K562 (cell line): ENCODE results near the gene CSMD2. TPM values are rescaled to one million over a fixed set of nuclear protein-coding genes. Genes with fewer than 3 reads are reported as not detected.

ENCODE experiments used
- ATAC-seq: fragments of 200-7000 bp; cut with Tn5 transposase; 3 replicates; pipeline ENCODE4 v1.9.1; 2020; ENCODE audit warnings: moderate library complexity
- BruUV-seq: library from RNA; stranded (reverse); fragments of 400-500 nt; replicated peaks from 2 replicates; lab custom pipeline; 2021; lab: Mats Ljungman, UMichigan
- CTCF ChIA-PET: fragments of 300-600 bp; formaldehyde crosslinking; extraction: SDS; loops from one replicate; lab custom pipeline; 2021; ENCODE audit warnings: low intra/inter-chr PET ratio; lab: Yijun Ruan, JAX
- POLR2A ChIA-PET: fragments of 300-600, 350-650 bp; sonication (Branson Sonifier 250); formaldehyde crosslinking; extraction: SDS; loops from one replicate; lab custom pipeline; 2021; ENCODE audit warnings: antibody characterized with exemption, inconsistent platforms; lab: Yijun Ruan, JAX
- DNase-seq, 4 experiments: peaks; one replicate each; pipeline versions ENCODE4 v3.0.0 to v3.0.0-alpha.2; 2011 to 2018; ENCODE audit warnings: low spot score in 3 of 4, mixed read lengths in 3 of 4; ENCODE audit errors: extremely low read depth in 1 of 4
- FAIRE-seq: peaks from 2 replicates; lab custom pipeline; 2011; peaks lifted over from hg19 to GRCh38; lab: Jason Lieb, UNC
- H2AFZ ChIP-seq: 2 replicates; pipeline ENCODE4 v1.6.0; 2011; ENCODE audit warnings: low read depth, low read length, control low read depth, inconsistent platforms
- H3K27ac ChIP-seq: fragments of 200-600 bp; 3 replicates; pipeline ENCODE4 v1.8.0; 2011; ENCODE audit warnings: low read depth, mild to moderate bottlenecking, control low read depth, inconsistent platforms, low read length, moderate library complexity, mixed read lengths; ENCODE audit errors: extremely low read depth
- H3K27me3 ChIP-seq, 2 experiments: fragments of 300-600 bp in 1 of 2; 2 replicates in 1 of 2; 3 replicates in 1 of 2; pipeline versions ENCODE4 v1.6.0 to v1.8.0; 2011; ENCODE audit warnings: inconsistent platforms in 2 of 2, low read length in 2 of 2, mild to moderate bottlenecking in 1 of 2, mixed read lengths in 1 of 2, moderate library complexity in 1 of 2; ENCODE audit not compliant: control insufficient read depth in 2 of 2, insufficient read depth in 2 of 2
- H3K36me3 ChIP-seq: fragments of 300-600 bp; 3 replicates; pipeline ENCODE4 v1.8.0; 2011; ENCODE audit warnings: mild to moderate bottlenecking, low read length, inconsistent platforms; ENCODE audit not compliant: control insufficient read depth, insufficient read depth
- H3K4me1 ChIP-seq, 2 experiments: fragments of 200-600 bp in 1 of 2; replicated peaks in 1 of 2; 2 replicates in 1 of 2; 3 replicates in 1 of 2; pipeline versions ENCODE4 v1.5.1 to v1.8.0; 2011; ENCODE audit warnings: inconsistent platforms in 2 of 2, low read length in 2 of 2, mild to moderate bottlenecking in 1 of 2, mixed read lengths in 1 of 2, moderate library complexity in 1 of 2; ENCODE audit not compliant: control insufficient read depth in 2 of 2, insufficient read depth in 2 of 2
- H3K4me2 ChIP-seq: 2 replicates; pipeline ENCODE4 v1.6.1; 2011; ENCODE audit warnings: low read length, control low read depth, inconsistent platforms, mixed read lengths; ENCODE audit not compliant: insufficient read depth
- H3K4me3 ChIP-seq: fragments of 200-600 bp; sonication (generic), shearing (Covaris generic); 2 replicates; pipeline ENCODE4 v1.5.1; 2016; ENCODE audit warnings: control low read depth, inconsistent platforms
- H3K79me2 ChIP-seq: fragments of 200-600 bp; 3 replicates; pipeline ENCODE4 v1.8.0; 2011; ENCODE audit warnings: low read length, inconsistent platforms; ENCODE audit not compliant: control insufficient read depth, insufficient read depth
- H3K9ac ChIP-seq, 2 experiments: 2 replicates each; pipeline versions ENCODE4 v1.6.0 to v1.6.1; 2011; ENCODE audit warnings: low read depth in 2 of 2, low read length in 2 of 2, control low read depth in 1 of 2, inconsistent platforms in 1 of 2, mild to moderate bottlenecking in 1 of 2, mixed read lengths in 1 of 2; ENCODE audit not compliant: insufficient read depth in 1 of 2
- H3K9me1 ChIP-seq: one replicate; pipeline ENCODE4 v1.6.0; 2011; ENCODE audit warnings: inconsistent platforms, mild to moderate bottlenecking, low read length, moderate library complexity; ENCODE audit not compliant: control insufficient read depth, insufficient read depth
- H3K9me3 ChIP-seq: replicated peaks from 2 replicates; pipeline ENCODE4 v1.5.1; 2011; ENCODE audit warnings: low read depth, low read length, inconsistent platforms; ENCODE audit not compliant: control insufficient read depth, insufficient read depth
- H4K20me1 ChIP-seq: replicated peaks from 2 replicates; pipeline ENCODE4 v1.6.1; 2011; ENCODE audit warnings: low read length, inconsistent platforms, mixed read lengths; ENCODE audit not compliant: control insufficient read depth, insufficient read depth
- JUND ChIP-seq, 2 experiments: IDR thresholded peaks; 2 replicates in 1 of 2; 3 replicates in 1 of 2; pipeline ENCODE4 v1.6.1; 2011; ENCODE audit warnings: borderline replicate concordance in 2 of 2, low read depth in 2 of 2, low read length in 2 of 2, improper control_type of control experiment in 1 of 2, missing biosample characterization in 1 of 2, missing genetic modification characterization in 1 of 2, missing genetic modification reagents in 1 of 2
- NFIX ChIP-seq: fragments of 250-450 bp; sonication (Bioruptor Pico); IDR thresholded peaks from 2 replicates; pipeline ENCODE4 v1.4.0; 2020; ENCODE audit warnings: low read depth, mild to moderate bottlenecking, moderate library complexity
- RFX1 ChIP-seq: fragments of 450-650 bp; IDR thresholded peaks from 2 replicates; pipeline ENCODE4 v1.6.1; 2016; ENCODE audit warnings: mild to moderate bottlenecking, moderate library complexity
- ZNF217 ChIP-seq: sonication (generic); formaldehyde crosslinking; IDR thresholded peaks from 2 replicates; pipeline ENCODE4 v1.8.0; 2022; ENCODE audit warnings: mild to moderate bottlenecking, missing genetic modification reagents
- WGBS: fragments of 100-300 bp; shearing (Covaris generic); methylation state at CpG from one replicate; pipeline ENCODE4 v1.1.6; 2016; ENCODE audit warnings: low coverage, mixed read lengths; ENCODE audit not compliant: insufficient coverage; ENCODE audit errors: missing lambda C conversion rate; 5-methylcytosine and 5-hydroxymethylcytosine counted together
- in situ Hi-C: fragments of 300-500 bp; cut with MboI; formaldehyde crosslinking; loops from 4 replicates; pipeline ENCODE4 v1.15.0; 2018; ENCODE audit warnings: inconsistent platforms, mixed read lengths
- intact Hi-C: fragments of 100-400 bp; cut with micrococcal nuclease; formaldehyde crosslinking; loops from 2 replicates; pipeline ENCODE4 v1.14.2; 2022
- polyA plus RNA-seq, 8 experiments: library from polyadenylated mRNA; depleted of rRNA in 4 of 8; stranded (reverse) in 5 of 8; unstranded in 3 of 8; fragments of >200 nt; fragmentation: Nextera tagmentation in 2 of 8; fragmentation: Illumina TruSeq in 1 of 8; extraction: Ambion mirVana in 2 of 8; extraction: Trizol in 1 of 8; gene quantifications; 2 replicates each; pipeline versions ENCODE4 v1.2.1 to v1.2.3, GENCODE V29; 2011 to 2014; ENCODE audit warnings: inconsistent platforms in 1 of 8, missing spikeins in 1 of 8
- total RNA-seq, 7 experiments: library from RNA; depleted of rRNA in 6 of 7; stranded (reverse); fragments of >200 nt in 6 of 7; fragmentation: Illumina TruSeq in 2 of 7; extraction: Trizol in 2 of 7; gene quantifications; 2 replicates each; pipeline versions ENCODE4 v1.2.1 to v1.2.3, GENCODE V29; 2011 to 2021; ENCODE audit warnings: low replicate concordance in 1 of 7
- TF ChIP-seq, protein P1 (sequence below): fragments of 450-650 bp; IDR thresholded peaks from 2 replicates; pipeline ENCODE4 v1.6.1; 2016; ENCODE audit warnings: mild to moderate bottlenecking, moderate library complexity
- TF ChIP-seq, protein P2 (sequence below): fragments of 450-650 bp; IDR thresholded peaks from 2 replicates; pipeline ENCODE4 v1.6.1; 2018; ENCODE audit not compliant: partially characterized antibody

Gene CSMD2
- total and polyA plus RNA-seq, 9 of the 15 experiments (the other 6 are each of a cell fraction or from before 2014, with no cell fraction given) = not detected

- H4K20me1 ChIP-seq = no peaks in the 10 kb centered on the region
- ChIA-PET CTCF (no interaction called here), POLR2A (no interaction called here)
- no peak for FAIRE-seq
- H3K9ac ChIP-seq = no peak overlapping the region
- H3K4me1 ChIP-seq = no peaks in the 10 kb centered on the region
- H3K4me3 ChIP-seq = no peak overlapping the region
- H3K27ac ChIP-seq = no peak overlapping the region
- H3K27me3 ChIP-seq = no peaks in the 10 kb centered on the region
- intact Hi-C loops (no loop called here), in situ Hi-C loops (no loop called here)
- no peak overlapping the region for H3K4me2 ChIP-seq
- DNase-seq = no peak
- H3K36me3 ChIP-seq = no peaks in the 10 kb centered on the region
- ATAC-seq = no peak
- no TSS peak for BruUV-seq
- H2AFZ ChIP-seq = no peak overlapping the region
- no peaks in the 10 kb centered on the region for H3K79me2 ChIP-seq
- H3K9me3 ChIP-seq = no peaks in the 10 kb centered on the region; the same call in 1 of the 2 replicates
- WGBS = 0% methylated on average over 5 of the region's 5 CpGs
- no peaks in the 10 kb centered on the region for H3K9me1 ChIP-seq
- TF ChIP-seq ZNF217 (no peak), NFIX (no peak), JUND (IDR thresholded peaks at IDR 0.05; ENCODE audit: borderline replicate concordance, low read depth, low read length) (no peak), JUND (tag; IDR thresholded peaks at IDR 0.05; ENCODE audit: borderline replicate concordance, low read depth, low read length) (no peak), RFX1 (no peak)
- TF ChIP-seq, protein P1, sequence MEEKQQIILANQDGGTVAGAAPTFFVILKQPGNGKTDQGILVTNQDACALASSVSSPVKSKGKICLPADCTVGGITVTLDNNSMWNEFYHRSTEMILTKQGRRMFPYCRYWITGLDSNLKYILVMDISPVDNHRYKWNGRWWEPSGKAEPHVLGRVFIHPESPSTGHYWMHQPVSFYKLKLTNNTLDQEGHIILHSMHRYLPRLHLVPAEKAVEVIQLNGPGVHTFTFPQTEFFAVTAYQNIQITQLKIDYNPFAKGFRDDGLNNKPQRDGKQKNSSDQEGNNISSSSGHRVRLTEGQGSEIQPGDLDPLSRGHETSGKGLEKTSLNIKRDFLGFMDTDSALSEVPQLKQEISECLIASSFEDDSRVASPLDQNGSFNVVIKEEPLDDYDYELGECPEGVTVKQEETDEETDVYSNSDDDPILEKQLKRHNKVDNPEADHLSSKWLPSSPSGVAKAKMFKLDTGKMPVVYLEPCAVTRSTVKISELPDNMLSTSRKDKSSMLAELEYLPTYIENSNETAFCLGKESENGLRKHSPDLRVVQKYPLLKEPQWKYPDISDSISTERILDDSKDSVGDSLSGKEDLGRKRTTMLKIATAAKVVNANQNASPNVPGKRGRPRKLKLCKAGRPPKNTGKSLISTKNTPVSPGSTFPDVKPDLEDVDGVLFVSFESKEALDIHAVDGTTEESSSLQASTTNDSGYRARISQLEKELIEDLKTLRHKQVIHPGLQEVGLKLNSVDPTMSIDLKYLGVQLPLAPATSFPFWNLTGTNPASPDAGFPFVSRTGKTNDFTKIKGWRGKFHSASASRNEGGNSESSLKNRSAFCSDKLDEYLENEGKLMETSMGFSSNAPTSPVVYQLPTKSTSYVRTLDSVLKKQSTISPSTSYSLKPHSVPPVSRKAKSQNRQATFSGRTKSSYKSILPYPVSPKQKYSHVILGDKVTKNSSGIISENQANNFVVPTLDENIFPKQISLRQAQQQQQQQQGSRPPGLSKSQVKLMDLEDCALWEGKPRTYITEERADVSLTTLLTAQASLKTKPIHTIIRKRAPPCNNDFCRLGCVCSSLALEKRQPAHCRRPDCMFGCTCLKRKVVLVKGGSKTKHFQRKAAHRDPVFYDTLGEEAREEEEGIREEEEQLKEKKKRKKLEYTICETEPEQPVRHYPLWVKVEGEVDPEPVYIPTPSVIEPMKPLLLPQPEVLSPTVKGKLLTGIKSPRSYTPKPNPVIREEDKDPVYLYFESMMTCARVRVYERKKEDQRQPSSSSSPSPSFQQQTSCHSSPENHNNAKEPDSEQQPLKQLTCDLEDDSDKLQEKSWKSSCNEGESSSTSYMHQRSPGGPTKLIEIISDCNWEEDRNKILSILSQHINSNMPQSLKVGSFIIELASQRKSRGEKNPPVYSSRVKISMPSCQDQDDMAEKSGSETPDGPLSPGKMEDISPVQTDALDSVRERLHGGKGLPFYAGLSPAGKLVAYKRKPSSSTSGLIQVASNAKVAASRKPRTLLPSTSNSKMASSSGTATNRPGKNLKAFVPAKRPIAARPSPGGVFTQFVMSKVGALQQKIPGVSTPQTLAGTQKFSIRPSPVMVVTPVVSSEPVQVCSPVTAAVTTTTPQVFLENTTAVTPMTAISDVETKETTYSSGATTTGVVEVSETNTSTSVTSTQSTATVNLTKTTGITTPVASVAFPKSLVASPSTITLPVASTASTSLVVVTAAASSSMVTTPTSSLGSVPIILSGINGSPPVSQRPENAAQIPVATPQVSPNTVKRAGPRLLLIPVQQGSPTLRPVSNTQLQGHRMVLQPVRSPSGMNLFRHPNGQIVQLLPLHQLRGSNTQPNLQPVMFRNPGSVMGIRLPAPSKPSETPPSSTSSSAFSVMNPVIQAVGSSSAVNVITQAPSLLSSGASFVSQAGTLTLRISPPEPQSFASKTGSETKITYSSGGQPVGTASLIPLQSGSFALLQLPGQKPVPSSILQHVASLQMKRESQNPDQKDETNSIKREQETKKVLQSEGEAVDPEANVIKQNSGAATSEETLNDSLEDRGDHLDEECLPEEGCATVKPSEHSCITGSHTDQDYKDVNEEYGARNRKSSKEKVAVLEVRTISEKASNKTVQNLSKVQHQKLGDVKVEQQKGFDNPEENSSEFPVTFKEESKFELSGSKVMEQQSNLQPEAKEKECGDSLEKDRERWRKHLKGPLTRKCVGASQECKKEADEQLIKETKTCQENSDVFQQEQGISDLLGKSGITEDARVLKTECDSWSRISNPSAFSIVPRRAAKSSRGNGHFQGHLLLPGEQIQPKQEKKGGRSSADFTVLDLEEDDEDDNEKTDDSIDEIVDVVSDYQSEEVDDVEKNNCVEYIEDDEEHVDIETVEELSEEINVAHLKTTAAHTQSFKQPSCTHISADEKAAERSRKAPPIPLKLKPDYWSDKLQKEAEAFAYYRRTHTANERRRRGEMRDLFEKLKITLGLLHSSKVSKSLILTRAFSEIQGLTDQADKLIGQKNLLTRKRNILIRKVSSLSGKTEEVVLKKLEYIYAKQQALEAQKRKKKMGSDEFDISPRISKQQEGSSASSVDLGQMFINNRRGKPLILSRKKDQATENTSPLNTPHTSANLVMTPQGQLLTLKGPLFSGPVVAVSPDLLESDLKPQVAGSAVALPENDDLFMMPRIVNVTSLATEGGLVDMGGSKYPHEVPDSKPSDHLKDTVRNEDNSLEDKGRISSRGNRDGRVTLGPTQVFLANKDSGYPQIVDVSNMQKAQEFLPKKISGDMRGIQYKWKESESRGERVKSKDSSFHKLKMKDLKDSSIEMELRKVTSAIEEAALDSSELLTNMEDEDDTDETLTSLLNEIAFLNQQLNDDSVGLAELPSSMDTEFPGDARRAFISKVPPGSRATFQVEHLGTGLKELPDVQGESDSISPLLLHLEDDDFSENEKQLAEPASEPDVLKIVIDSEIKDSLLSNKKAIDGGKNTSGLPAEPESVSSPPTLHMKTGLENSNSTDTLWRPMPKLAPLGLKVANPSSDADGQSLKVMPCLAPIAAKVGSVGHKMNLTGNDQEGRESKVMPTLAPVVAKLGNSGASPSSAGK = no peak
- TF ChIP-seq, protein P2, sequence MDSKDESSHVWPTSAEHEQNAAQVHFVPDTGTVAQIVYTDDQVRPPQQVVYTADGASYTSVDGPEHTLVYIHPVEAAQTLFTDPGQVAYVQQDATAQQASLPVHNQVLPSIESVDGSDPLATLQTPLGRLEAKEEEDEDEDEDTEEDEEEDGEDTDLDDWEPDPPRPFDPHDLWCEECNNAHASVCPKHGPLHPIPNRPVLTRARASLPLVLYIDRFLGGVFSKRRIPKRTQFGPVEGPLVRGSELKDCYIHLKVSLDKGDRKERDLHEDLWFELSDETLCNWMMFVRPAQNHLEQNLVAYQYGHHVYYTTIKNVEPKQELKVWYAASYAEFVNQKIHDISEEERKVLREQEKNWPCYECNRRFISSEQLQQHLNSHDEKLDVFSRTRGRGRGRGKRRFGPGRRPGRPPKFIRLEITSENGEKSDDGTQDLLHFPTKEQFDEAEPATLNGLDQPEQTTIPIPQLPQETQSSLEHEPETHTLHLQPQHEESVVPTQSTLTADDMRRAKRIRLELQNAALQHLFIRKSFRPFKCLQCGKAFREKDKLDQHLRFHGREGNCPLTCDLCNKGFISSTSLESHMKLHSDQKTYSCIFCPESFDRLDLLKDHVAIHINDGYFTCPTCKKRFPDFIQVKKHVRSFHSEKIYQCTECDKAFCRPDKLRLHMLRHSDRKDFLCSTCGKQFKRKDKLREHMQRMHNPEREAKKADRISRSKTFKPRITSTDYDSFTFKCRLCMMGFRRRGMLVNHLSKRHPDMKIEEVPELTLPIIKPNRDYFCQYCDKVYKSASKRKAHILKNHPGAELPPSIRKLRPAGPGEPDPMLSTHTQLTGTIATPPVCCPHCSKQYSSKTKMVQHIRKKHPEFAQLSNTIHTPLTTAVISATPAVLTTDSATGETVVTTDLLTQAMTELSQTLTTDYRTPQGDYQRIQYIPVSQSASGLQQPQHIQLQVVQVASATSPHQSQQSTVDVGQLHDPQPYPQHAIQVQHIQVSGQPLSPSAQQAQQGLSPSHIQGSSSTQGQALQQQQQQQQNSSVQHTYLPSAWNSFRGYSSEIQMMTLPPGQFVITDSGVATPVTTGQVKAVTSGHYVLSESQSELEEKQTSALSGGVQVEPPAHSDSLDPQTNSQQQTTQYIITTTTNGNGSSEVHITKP = no peak
Observed at GRCh38 chr1:33876970-33877650, 287.9 kb downstream of the CSMD2 start.
